AG08395 (cell line): ENCODE data around the gene ZNF394.

Experiments
- DNase-seq: peaks from one replicate; pipeline ENCODE4 v3.0.0; 2012; ENCODE audit warnings: mixed read lengths, low spot score

Gene ZNF394

DNA sequence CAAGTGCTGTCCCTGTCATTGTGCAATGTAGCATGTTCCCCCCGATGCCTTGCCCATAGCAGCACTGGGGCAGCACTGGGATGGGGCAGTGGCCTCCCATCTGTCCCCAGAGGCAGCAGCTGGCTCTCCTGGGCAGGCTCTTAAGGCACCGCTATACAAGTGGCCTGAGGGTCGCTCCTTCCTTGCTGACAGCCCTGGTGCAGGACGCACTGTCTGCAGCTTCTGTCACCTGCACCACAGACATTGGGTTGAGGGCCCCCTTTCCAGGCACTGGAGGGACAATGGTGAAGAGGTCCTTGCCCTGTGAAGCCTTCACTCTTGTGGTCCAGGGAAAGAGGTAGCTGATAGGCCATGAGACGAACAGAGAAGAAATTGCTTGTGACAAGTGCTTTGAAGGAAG, 50.8 kb downstream of the ZNF394 start:
- no peak for DNase-seq

DNA sequence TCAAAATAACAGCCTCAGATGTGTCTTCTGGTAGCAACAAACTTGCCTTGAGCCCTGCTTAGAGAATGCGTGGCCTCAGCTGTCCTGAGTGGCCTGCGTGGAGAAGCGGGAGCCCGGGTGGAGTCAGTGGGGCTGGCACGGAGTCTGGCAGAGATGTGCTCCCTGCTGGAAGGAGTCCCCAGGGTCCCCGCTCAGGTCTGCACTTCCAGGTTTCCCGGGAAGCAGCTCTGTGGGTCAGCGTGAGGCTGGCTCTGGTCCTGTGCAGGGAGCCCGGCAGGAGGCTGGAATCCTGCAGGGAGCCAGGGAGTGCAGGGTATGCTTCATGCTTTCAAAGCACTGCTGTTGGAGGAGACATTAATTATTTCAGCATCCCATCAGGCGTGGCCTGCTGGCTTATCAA, 51.2 kb downstream of the ZNF394 start:
- no peak for DNase-seq

DNA sequence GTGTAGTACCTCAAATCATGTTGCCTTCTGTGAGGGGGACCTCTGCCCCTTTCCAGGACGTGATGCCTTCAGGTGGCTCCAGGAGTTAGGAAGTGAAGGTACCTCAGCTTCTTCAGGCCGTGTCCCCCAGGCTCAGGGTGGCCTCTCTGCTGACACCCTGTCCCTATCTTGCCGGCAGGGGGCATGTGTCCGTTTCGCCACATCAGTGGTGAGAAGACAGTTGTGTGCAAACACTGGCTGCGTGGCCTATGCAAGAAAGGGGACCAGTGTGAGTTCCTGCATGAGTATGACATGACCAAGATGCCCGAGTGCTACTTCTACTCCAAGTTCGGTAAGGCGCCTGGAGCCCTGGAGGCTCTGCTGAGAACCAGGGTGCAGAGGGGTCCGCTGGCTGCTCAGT, 52.1 kb downstream of the ZNF394 start:
- DNase-seq: no peak

DNA sequence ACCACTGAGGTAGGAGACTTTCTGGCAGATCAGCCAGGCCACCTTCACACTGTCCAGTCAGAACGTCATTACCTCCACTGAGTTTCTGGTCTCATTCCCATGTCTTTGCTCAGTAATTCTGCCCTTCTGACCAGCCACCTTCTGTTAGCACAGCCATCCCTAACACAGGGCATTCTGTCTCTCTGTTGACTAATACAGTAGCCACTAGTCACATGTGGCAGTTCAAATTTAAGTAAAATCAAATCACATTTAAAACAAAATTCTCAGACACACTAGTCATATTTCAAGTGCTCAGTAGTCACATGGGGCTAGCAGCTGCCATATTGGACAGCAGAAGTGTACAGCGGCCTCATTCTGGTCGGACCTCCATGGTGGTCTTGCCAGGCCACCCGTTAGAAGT, 54.0 kb downstream of the ZNF394 start:
- DNase-seq: no peak
